ENCODE results near the gene WDR77. TPM values are rescaled to one million over a fixed set of nuclear protein-coding genes. Genes with fewer than 3 reads are reported as not detected.

Gene WDR77
- total and polyA plus RNA-seq, 9 of the 15 experiments (the other 6 are each of a cell fraction or from before 2014, with no cell fraction given), result 20.6 to 160 (median 75.3) TPM

DNA sequence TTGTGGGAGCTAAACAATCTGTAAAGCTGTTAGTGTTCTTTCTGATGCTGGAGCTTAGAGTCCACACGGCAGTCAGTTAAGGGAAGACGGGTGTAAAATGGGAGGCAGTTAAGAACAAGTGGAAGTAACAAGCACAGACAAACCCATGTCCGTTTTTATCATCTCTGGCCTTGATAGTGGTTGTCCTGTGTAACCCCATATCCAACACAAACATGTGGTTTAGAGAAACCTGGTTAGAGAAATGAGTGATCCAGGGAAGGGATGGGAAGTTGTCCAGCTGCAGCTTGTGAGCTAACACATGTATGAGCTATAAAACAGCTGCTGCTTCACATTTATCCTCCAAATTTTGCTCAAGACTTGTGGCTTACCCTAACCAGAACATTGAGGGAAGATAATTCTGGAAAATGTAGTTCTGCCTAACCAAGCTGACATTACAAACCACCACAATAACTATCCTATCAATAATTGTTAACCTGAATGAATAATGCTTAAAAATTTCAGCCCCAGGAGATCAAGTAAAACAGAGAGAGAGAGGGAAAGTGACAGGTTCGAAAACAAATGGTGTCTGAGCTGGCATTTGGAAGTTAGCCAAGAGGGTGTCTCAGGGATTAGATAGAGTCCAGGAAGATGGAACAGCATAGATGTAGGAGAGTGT lies 14.1 kb upstream of the WDR77 start (continued):
- TF ChIP-seq MAFG (tag; conservative IDR thresholded peaks at IDR 0.05) (no peak), PURB (CRISPR knock-in tag; IDR thresholded peaks at IDR 0.05; ENCODE audit: low read depth) (no peak), EGR1 (conservative IDR thresholded peaks at IDR 0.05) (no peak), ESRRA (IDR thresholded peaks at IDR 0.05; ENCODE audit: borderline replicate concordance, low read depth) (no peak), KAT7 (CRISPR knock-in tag; IDR thresholded peaks at IDR 0.05; ENCODE audit: borderline replicate concordance) (no peak), CCNT2 (IDR thresholded peaks at IDR 0.05; ENCODE audit: borderline replicate concordance, extremely low read depth, insufficient read length, low read depth, low read length) (no peak), RUNX1 (IDR thresholded peaks at IDR 0.05; ENCODE audit: low read depth) (no peak), BMI1 (IDR thresholded peaks at IDR 0.05; ENCODE audit: low read length) (no peak), CBFB (CRISPR knock-in tag; IDR thresholded peaks at IDR 0.05) (no peak), GATA2 (CRISPR knock-in tag; IDR thresholded peaks at IDR 0.05) (peak; percentile 0; the same call in 1 of the 2 replicates), ZNF41 (CRISPR knock-in tag; conservative IDR thresholded peaks at IDR 0.05) (no peak), ZNF77 (CRISPR knock-in tag; IDR thresholded peaks at IDR 0.05) (no peak), THRAP3 (IDR thresholded peaks at IDR 0.05; ENCODE audit: borderline replicate concordance) (no peak), KHSRP (IDR thresholded peaks at IDR 0.05) (no peak), GABPB1 (CRISPR knock-in tag; IDR thresholded peaks at IDR 0.05) (0 out of 2 replicates have a peak, but pooled peaks have one; percentile 4), BHLHE40 (IDR thresholded peaks at IDR 0.05; ENCODE audit: low read length) (no peak), GTF2E2 (tag; IDR thresholded peaks at IDR 0.05) (no peak; the same call in 1 of the 2 replicates), SMARCE1 (IDR thresholded peaks at IDR 0.05) (peak; percentile 30; the same call in 1 of the 2 replicates), ZNF140 (CRISPR knock-in tag; IDR thresholded peaks at IDR 0.05) (no peak), JUNB (CRISPR knock-in tag; conservative IDR thresholded peaks at IDR 0.05) (no peak), PHB2 (IDR thresholded peaks at IDR 0.05; ENCODE audit: low read depth) (no peak), ZNF766 (CRISPR knock-in tag; conservative IDR thresholded peaks at IDR 0.05) (no peak), ZNF696 (CRISPR knock-in tag; conservative IDR thresholded peaks at IDR 0.05) (no peak), ZNF212 (CRISPR knock-in tag; IDR thresholded peaks at IDR 0.05) (no peak), EWSR1 (IDR thresholded peaks at IDR 0.05; ENCODE audit: borderline replicate concordance, low read depth, partially characterized antibody) (no peak)
- TF ChIP-seq, protein P1, sequence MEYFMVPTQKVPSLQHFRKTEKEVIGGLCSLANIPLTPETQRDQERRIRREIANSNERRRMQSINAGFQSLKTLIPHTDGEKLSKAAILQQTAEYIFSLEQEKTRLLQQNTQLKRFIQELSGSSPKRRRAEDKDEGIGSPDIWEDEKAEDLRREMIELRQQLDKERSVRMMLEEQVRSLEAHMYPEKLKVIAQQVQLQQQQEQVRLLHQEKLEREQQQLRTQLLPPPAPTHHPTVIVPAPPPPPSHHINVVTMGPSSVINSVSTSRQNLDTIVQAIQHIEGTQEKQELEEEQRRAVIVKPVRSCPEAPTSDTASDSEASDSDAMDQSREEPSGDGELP (CRISPR knock-in tag; IDR thresholded peaks at IDR 0.05; ENCODE audit: borderline replicate concordance), result peak; percentile 25; the same call in 1 of the 2 replicates
- TF ChIP-seq, protein P2, sequence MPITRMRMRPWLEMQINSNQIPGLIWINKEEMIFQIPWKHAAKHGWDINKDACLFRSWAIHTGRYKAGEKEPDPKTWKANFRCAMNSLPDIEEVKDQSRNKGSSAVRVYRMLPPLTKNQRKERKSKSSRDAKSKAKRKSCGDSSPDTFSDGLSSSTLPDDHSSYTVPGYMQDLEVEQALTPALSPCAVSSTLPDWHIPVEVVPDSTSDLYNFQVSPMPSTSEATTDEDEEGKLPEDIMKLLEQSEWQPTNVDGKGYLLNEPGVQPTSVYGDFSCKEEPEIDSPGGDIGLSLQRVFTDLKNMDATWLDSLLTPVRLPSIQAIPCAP (CRISPR knock-in tag; IDR thresholded peaks at IDR 0.05; ENCODE audit: borderline replicate concordance), result no peak
- TF ChIP-seq, protein P3, sequence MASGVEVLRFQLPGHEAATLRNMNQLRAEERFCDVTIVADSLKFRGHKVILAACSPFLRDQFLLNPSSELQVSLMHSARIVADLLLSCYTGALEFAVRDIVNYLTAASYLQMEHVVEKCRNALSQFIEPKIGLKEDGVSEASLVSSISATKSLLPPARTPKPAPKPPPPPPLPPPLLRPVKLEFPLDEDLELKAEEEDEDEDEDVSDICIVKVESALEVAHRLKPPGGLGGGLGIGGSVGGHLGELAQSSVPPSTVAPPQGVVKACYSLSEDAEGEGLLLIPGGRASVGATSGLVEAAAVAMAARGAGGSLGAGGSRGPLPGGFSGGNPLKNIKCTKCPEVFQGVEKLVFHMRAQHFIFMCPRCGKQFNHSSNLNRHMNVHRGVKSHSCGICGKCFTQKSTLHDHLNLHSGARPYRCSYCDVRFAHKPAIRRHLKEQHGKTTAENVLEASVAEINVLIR (CRISPR knock-in tag; IDR thresholded peaks at IDR 0.05), result no peak
- TF ChIP-seq, protein P4, sequence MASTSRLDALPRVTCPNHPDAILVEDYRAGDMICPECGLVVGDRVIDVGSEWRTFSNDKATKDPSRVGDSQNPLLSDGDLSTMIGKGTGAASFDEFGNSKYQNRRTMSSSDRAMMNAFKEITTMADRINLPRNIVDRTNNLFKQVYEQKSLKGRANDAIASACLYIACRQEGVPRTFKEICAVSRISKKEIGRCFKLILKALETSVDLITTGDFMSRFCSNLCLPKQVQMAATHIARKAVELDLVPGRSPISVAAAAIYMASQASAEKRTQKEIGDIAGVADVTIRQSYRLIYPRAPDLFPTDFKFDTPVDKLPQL (IDR thresholded peaks at IDR 0.05; ENCODE audit: extremely low read depth, insufficient read length), result no peak
